Transverse colon (tissue), 4 donors: ENCODE measurements around the gene FOXE3. TPM values are rescaled to one million over a fixed set of nuclear protein-coding genes. Genes with fewer than 3 reads are reported as not detected.
"Not testable (repeated sequence)": the region's sequence is repeated elsewhere in the genome, so short reads cannot be mapped to it uniquely, and the experiment has no call there.

Experiments
- DNase-seq: peaks from one replicate; pipeline ENCODE4 v3.0.0-alpha.2; 2019
- H3K27ac ChIP-seq, 4 donors: fragments of 200-600 bp; sonication (generic); 2 replicates each; pipeline ENCODE4 v1.5.1; 2016 to 2018; ENCODE audit warnings: inconsistent platforms in 4 of 4
- H3K27me3 ChIP-seq: fragments of 200-600 bp; sonication (generic); 2 replicates; pipeline ENCODE4 v1.5.1; 2017; ENCODE audit warnings: inconsistent platforms
- H3K36me3 ChIP-seq, 4 donors: fragments of 200-600 bp; sonication (generic); 2 replicates each; pipeline ENCODE4 v1.5.1; 2017 to 2019; ENCODE audit warnings: inconsistent platforms in 4 of 4
- H3K4me1 ChIP-seq, 4 donors: fragments of 200-600 bp; sonication (generic); 2 replicates each; pipeline ENCODE4 v1.5.1; 2017 to 2020; ENCODE audit warnings: inconsistent platforms in 4 of 4
- H3K4me3 ChIP-seq, 4 donors: fragments of 200-600 bp; sonication (generic); 1 replicate in 1 of 4; 2 replicates in 3 of 4; pipeline versions ENCODE4 v1.5.1 to v1.6.1; 2017 to 2019; ENCODE audit warnings: inconsistent platforms in 4 of 4
- H3K9me3 ChIP-seq, 2 donors: fragments of 200-600 bp; sonication (generic); 2 replicates each; pipeline ENCODE4 v1.5.1; 2017 to 2019; ENCODE audit warnings: inconsistent platforms in 2 of 2
- EP300 ChIP-seq: sonication (generic); formaldehyde crosslinking; IDR thresholded peaks from one replicate; pipeline ENCODE4 v1.6.1; 2017; ENCODE audit warnings: antibody characterized with exemption, low read depth
- POLR2A ChIP-seq: fragments of 450-650 bp; IDR thresholded peaks from one replicate; pipeline ENCODE4 v1.6.1; 2016; ENCODE audit warnings: antibody characterized with exemption, mild to moderate bottlenecking, moderate library complexity
- POLR2AphosphoS5 ChIP-seq, 3 donors: sonication (generic); formaldehyde crosslinking; IDR thresholded peaks; one replicate each; pipeline ENCODE4 v1.6.1; 2016; ENCODE audit warnings: antibody characterized with exemption in 3 of 3
- WGBS, 2 donors: methylation state at CpG; one replicate each; pipeline ENCODE4 v1.1.5; 2018; ENCODE audit warnings: low coverage in 1 of 2; 5-methylcytosine and 5-hydroxymethylcytosine counted together
- in situ Hi-C, 4 donors: fragments of 200-750 bp; cut with MboI; loops; one replicate each; pipeline versions ENCODE4 v1.15.0 to v1.15.1; 2017; ENCODE audit warnings: low sequenced_read_pairs in 3 of 4, low pct_ligation_motif_present in 1 of 4, low pct_unique_long_range_greater_than_20kb in 1 of 4
- intact Hi-C: fragments of 100-400 bp; cut with DNase I; formaldehyde crosslinking; loops from one replicate; pipeline ENCODE4 v1.15.1; 2023; ENCODE audit warnings: low total_unique reads
- total RNA-seq, 4 donors: library from RNA; depleted of rRNA; stranded (reverse); fragments of >200 nt; gene quantifications; one replicate each; pipeline ENCODE4 v1.1.0, GENCODE V29; 2016
- TF ChIP-seq, protein P1 (sequence below), 5 experiments: fragments of 200-600 bp in 3 of 5; fragments of 450-650 bp in 2 of 5; sonication (generic) in 3 of 5; IDR thresholded peaks; 1 replicate in 2 of 5; 2 replicates in 3 of 5; pipeline ENCODE4 v1.5.1; 2016 to 2017; ENCODE audit warnings: antibody characterized with exemption in 5 of 5, inconsistent platforms in 3 of 5, mild to moderate bottlenecking in 2 of 5, moderate library complexity in 1 of 5

Gene FOXE3
- total RNA-seq, 4 donors from 2014 or later = not detected

GRCh38 chr1:47450606-47451005 lies 34.5 kb downstream of the FOXE3 start:
- Histone ChIP-seq H3K27me3 (peaks cover 72% of the 10 kb centered on the region), H3K27ac (no peak overlapping the region), H3K4me1 (peaks cover 0 to 6% (median 3%) of the 10 kb centered on the region in 4 donors), H3K4me3 (no peak overlapping the region), H3K9me3 (no peaks in the 10 kb centered on the region), H3K36me3 (no peaks in the 10 kb centered on the region)
- in situ Hi-C loops (no loop called here), intact Hi-C loops (no loop called here)
- no peak for DNase-seq
- 66 to 75% methylated on average over 1 to 4 of the region's 4 CpGs for WGBS, 2 donors
- TF ChIP-seq EP300 (no peak), POLR2A (no peak), POLR2AphosphoS5 (IDR thresholded peaks at IDR 0.05) (no peak)
- TF ChIP-seq, protein P1, sequence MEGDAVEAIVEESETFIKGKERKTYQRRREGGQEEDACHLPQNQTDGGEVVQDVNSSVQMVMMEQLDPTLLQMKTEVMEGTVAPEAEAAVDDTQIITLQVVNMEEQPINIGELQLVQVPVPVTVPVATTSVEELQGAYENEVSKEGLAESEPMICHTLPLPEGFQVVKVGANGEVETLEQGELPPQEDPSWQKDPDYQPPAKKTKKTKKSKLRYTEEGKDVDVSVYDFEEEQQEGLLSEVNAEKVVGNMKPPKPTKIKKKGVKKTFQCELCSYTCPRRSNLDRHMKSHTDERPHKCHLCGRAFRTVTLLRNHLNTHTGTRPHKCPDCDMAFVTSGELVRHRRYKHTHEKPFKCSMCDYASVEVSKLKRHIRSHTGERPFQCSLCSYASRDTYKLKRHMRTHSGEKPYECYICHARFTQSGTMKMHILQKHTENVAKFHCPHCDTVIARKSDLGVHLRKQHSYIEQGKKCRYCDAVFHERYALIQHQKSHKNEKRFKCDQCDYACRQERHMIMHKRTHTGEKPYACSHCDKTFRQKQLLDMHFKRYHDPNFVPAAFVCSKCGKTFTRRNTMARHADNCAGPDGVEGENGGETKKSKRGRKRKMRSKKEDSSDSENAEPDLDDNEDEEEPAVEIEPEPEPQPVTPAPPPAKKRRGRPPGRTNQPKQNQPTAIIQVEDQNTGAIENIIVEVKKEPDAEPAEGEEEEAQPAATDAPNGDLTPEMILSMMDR (IDR thresholded peaks at IDR 0.05) = no peak

GRCh38 chr1:47452426-47452825 lies 36.3 kb downstream of the FOXE3 start:
- in situ Hi-C loops = no loop called here
- Histone ChIP-seq H3K27me3 (peaks cover 53% of the 10 kb centered on the region), H3K36me3 (no peaks in the 10 kb centered on the region), H3K9me3 (no peaks in the 10 kb centered on the region), H3K4me3 (no peak overlapping the region), H3K27ac (no peak overlapping the region), H3K4me1 (no peaks in the 10 kb centered on the region)
- TF ChIP-seq POLR2A = no peak
- TF ChIP-seq, protein P1 (IDR thresholded peaks at IDR 0.05) = no peak
- TF ChIP-seq POLR2AphosphoS5 (IDR thresholded peaks at IDR 0.05) = no peak
- TF ChIP-seq EP300 = no peak
- intact Hi-C loops = no loop called here
- 77% methylated on average over 1 of the region's 1 CpG; no CpG with 5 or more reads in 1 of the 2 donors for WGBS, 2 donors
- DNase-seq = no peak

DNA sequence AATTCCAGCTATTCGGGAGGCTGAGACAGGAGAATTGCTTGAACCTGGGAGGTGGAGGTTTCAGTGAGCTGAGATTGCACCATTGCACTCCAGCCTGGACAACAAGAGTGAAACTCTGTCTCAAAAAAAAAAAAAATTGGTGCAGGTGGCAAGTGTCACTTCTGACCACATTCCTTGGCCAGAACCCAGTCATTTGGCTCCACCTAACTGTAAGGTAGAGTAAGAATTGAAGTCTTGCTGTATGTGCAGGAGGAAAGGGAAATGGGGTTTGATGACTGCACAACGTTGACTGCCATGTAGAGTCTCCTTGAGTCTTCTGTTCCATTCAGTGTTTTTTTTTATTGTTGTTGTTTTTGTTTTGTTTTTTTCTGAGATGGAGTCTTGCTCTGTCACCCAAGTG lies 37.8 kb downstream of the FOXE3 start:
- in situ Hi-C loops, H3K27ac ChIP-seq, H3K4me3 ChIP-seq, intact Hi-C loops, DNase-seq, H3K9me3 ChIP-seq, H3K36me3 ChIP-seq, H3K4me1 ChIP-seq: not testable (repeated sequence)
- 54 to 65% methylated on average over 2 of the region's 2 CpGs for WGBS, 2 donors
- H3K27me3 ChIP-seq = peaks cover 46% of the 10 kb centered on the region

- in situ Hi-C loops (no loop called here), intact Hi-C loops (no loop called here)
Observed at GRCh38 chr1:47456250-47456649, 40.2 kb downstream of the FOXE3 start.

DNA sequence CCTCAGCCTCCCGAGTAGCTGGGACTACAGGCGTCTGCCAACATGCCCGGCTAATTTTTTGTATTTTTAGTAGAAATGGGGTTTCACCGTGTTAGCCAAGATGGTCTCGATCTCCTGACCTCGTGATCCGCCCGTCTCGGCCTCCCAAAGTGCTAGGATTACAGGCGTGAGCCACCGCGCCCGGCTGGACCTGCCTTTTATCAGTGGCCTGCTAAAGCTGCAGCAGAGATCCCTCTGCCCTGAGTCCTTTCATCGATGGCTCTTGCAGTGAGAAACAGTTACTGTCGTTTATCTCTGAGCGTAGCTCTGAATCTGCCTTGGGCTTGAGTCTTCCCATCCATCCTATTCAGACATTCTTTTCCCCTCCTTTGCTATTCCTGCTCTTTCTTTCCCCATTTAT lies 41.5 kb downstream of the FOXE3 start:
- H3K4me3 ChIP-seq, DNase-seq, H3K36me3 ChIP-seq, H3K9me3 ChIP-seq, H3K27ac ChIP-seq, H3K4me1 ChIP-seq, in situ Hi-C loops, intact Hi-C loops: not testable (repeated sequence)
- 86 to 89% methylated on average over 3 to 16 of the region's 16 CpGs for WGBS, 2 donors
- H3K27me3 ChIP-seq = peaks cover 49% of the 10 kb centered on the region

More at GRCh38 chr1:47456250-47456649, 40.2 kb downstream of the FOXE3 start:
- Histone ChIP-seq H3K36me3 (no peaks in the 10 kb centered on the region), H3K27me3 (peaks cover 46% of the 10 kb centered on the region), H3K4me3 (no peak overlapping the region), H3K4me1 (no peaks in the 10 kb centered on the region), H3K9me3 (no peaks in the 10 kb centered on the region), H3K27ac (no peak overlapping the region)
- TF ChIP-seq POLR2AphosphoS5 (IDR thresholded peaks at IDR 0.05) (no peak), POLR2A (no peak), EP300 (no peak)
- TF ChIP-seq, protein P1 (IDR thresholded peaks at IDR 0.05) = no peak
- 68 to 92% methylated on average over 4 of the region's 4 CpGs for WGBS, 2 donors
- no peak for DNase-seq
